Esophagus (tissue), 2 donors: ENCODE results near the gene LRRC8C. TPM values are rescaled to one million over a fixed set of nuclear protein-coding genes. Genes with fewer than 3 reads are reported as not detected.
"Not testable (repeated sequence)": the region's sequence is repeated elsewhere in the genome, so short reads cannot be mapped to it uniquely, and the experiment has no call there.

Experiments used
- H3K27ac ChIP-seq, 2 donors: one replicate each; pipeline ENCODE4 v1.5.1; 2013; ENCODE audit warnings: low read depth in 2 of 2, mild to moderate bottlenecking in 2 of 2, inconsistent platforms in 1 of 2, low read length in 1 of 2, moderate library complexity in 1 of 2
- H3K27me3 ChIP-seq, 2 donors: one replicate each; pipeline ENCODE4 v1.6.1; 2013; ENCODE audit warnings: low read length in 2 of 2, control low read depth in 1 of 2, mild to moderate bottlenecking in 1 of 2; ENCODE audit not compliant: insufficient read depth in 2 of 2, control insufficient read depth in 1 of 2
- H3K36me3 ChIP-seq, 2 donors: one replicate each; pipeline ENCODE4 v1.6.1; 2013; ENCODE audit warnings: low read length in 1 of 2; ENCODE audit not compliant: control insufficient read depth in 2 of 2, insufficient read depth in 2 of 2
- H3K4me1 ChIP-seq, 2 donors: one replicate each; pipeline ENCODE4 v1.6.1; 2013; ENCODE audit warnings: low read length in 1 of 2; ENCODE audit not compliant: control insufficient read depth in 2 of 2, insufficient read depth in 2 of 2
- H3K4me3 ChIP-seq, 2 donors: one replicate each; pipeline ENCODE4 v1.5.1; 2013; ENCODE audit warnings: low read length in 2 of 2, mild to moderate bottlenecking in 2 of 2, low read depth in 1 of 2, moderate library complexity in 1 of 2
- H3K9me3 ChIP-seq, 2 donors: one replicate each; pipeline ENCODE4 v1.6.1; 2013; ENCODE audit warnings: mild to moderate bottlenecking in 2 of 2, low read depth in 1 of 2, low read length in 1 of 2, moderate library complexity in 1 of 2; ENCODE audit not compliant: control insufficient read depth in 2 of 2, insufficient read depth in 1 of 2
- WGBS, 2 donors: extraction: QIAGEN DNeasy Blood & Tissue Kit; methylation state at CpG; one replicate each; pipeline ENCODE4 v1.1.7; 2013; 5-methylcytosine and 5-hydroxymethylcytosine counted together
- polyA plus RNA-seq, 2 donors: library from polyadenylated mRNA; stranded (reverse); fragments of 200-250 nt; gene quantifications; one replicate each; pipeline ENCODE4 v1.2.3, GENCODE V29; 2013
- donor health status: healthy with polysubstance abuse.
- donor health status: Bipolar disorder and iron deficiency.

LRRC8C gene
- polyA plus RNA-seq, 2 donors = 0.69 to 0.80 TPM

GRCh38 chr1:89697383-89697782 lies 64.5 kb downstream of the LRRC8C start:
- H3K4me1 ChIP-seq = no peaks in the 10 kb centered on the region
- 50 to 51% methylated on average over 1 of the region's 1 CpG for WGBS, 2 donors
- H3K36me3 ChIP-seq = no peaks in the 10 kb centered on the region
- H3K4me3 ChIP-seq = no peak overlapping the region
- H3K27ac ChIP-seq = no peak overlapping the region
- H3K9me3 ChIP-seq = no peaks in the 10 kb centered on the region
- no peaks in the 10 kb centered on the region for H3K27me3 ChIP-seq

- H3K27ac ChIP-seq = no peak overlapping the region
- no peaks in the 10 kb centered on the region for H3K36me3 ChIP-seq
- 60 to 65% methylated on average over 3 of the region's 3 CpGs for WGBS, 2 donors
- H3K27me3 ChIP-seq = no peaks in the 10 kb centered on the region
- no peaks in the 10 kb centered on the region for H3K9me3 ChIP-seq
- no peaks in the 10 kb centered on the region for H3K4me1 ChIP-seq
- H3K4me3 ChIP-seq = no peak overlapping the region
Measured at GRCh38 chr1:89698020-89698560, 65.2 kb downstream of the LRRC8C start.

DNA sequence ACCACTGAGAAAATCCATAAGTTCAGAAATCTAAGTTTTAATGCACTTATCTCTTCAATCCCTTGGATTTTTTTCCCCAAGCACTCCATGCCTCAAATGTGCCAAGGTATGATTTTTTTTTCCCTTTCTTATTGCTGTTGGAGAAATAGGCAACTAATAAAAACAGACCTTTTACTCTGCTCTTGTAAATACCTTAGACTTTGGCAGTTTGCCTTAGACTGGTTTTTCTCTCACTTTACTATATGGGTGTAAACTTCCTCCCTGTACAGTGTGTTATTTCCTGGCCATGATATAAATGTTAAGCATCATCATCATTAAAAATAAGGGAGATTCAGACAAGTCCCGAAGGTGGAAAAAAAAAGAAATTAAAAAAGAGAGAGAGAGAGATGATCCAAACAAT lies 65.7 kb downstream of the LRRC8C start:
- 46 to 64% methylated on average over 1 of the region's 1 CpG for WGBS, 2 donors
- Histone ChIP-seq H3K36me3 (no peaks in the 10 kb centered on the region), H3K9me3 (no peaks in the 10 kb centered on the region), H3K4me3 (no peak overlapping the region), H3K4me1 (no peaks in the 10 kb centered on the region), H3K27ac (no peak overlapping the region), H3K27me3 (no peaks in the 10 kb centered on the region)

- H3K4me1 ChIP-seq = no peaks in the 10 kb centered on the region
- no peaks in the 10 kb centered on the region for H3K9me3 ChIP-seq
- 81 to 82% methylated on average over 4 of the region's 4 CpGs for WGBS, 2 donors
- no peak overlapping the region for H3K4me3 ChIP-seq
- H3K36me3 ChIP-seq = no peaks in the 10 kb centered on the region
- no peak overlapping the region for H3K27ac ChIP-seq
- H3K27me3 ChIP-seq = no peaks in the 10 kb centered on the region
Measured at GRCh38 chr1:89699451-89699986, 66.6 kb downstream of the LRRC8C start.

DNA sequence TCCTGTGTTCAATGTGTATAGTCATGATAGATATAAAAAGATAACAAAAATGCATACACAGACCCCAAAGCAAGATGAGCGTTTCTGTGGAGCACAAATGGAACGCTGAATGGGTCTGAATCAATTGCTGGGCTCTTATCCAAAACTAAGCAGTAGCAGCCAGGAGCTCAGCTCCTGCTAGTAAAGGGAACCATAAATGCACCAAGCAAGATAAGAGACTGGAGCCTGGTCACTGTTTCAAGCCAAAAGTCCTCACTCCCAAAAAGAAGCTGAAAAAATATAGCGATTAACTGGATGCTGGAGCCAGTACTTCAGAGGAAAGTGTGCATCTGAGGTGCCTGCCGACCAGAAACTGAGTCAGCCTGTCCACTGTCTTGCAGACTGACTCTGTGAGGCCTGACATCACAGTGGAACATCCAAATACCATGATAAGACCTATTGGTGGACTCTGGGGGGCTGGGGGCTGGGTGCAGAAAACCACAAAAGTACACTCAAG lies 68.9 kb downstream of the LRRC8C start:
- H3K27ac ChIP-seq = no peak overlapping the region
- no peaks in the 10 kb centered on the region for H3K4me1 ChIP-seq
- no peaks in the 10 kb centered on the region for H3K27me3 ChIP-seq
- no peak overlapping the region for H3K4me3 ChIP-seq
- H3K36me3 ChIP-seq = no peaks in the 10 kb centered on the region
- 72 to 80% methylated on average over 4 of the region's 4 CpGs for WGBS, 2 donors
- H3K9me3 ChIP-seq = no peaks in the 10 kb centered on the region

DNA sequence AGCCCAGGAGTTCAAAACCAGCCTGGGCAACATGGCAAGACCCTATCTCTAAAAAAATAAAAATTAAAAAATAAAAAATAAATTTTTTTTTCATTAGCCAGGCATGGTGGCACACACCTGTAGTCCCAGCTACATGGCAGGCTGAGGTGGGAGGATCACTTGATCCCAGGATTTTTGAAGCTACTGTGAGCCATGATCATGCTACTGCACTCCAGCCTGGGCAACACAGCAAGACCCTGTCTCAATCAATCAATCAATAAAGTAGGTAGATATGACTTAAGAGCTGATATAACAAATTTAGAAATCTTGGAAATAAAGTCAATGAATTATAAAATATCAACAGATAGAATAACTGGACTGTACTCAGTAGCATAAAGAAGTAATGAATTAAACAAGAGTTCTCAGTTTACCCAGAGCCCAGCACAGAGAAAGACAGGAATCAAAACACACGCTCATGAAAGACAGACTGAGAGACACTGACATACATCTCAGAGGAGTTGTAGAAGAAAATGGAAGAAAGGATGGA lies 69.7 kb downstream of the LRRC8C start:
- Histone ChIP-seq H3K27ac (no peak overlapping the region), H3K36me3 (no peaks in the 10 kb centered on the region), H3K27me3 (no peaks in the 10 kb centered on the region), H3K4me1 (no peaks in the 10 kb centered on the region), H3K9me3 (no peaks in the 10 kb centered on the region), H3K4me3 (no peak overlapping the region)
- WGBS, 2 donors = 95 to 98% methylated on average over 1 of the region's 1 CpG

GRCh38 chr1:89703469-89703868 lies 70.5 kb downstream of the LRRC8C start:
- no peaks in the 10 kb centered on the region for H3K4me1 ChIP-seq
- H3K4me3 ChIP-seq = no peak overlapping the region
- 88 to 94% methylated on average over 1 of the region's 1 CpG for WGBS, 2 donors
- no peak overlapping the region for H3K27ac ChIP-seq
- no peaks in the 10 kb centered on the region for H3K36me3 ChIP-seq
- no peaks in the 10 kb centered on the region for H3K9me3 ChIP-seq
- H3K27me3 ChIP-seq = no peaks in the 10 kb centered on the region

GRCh38 chr1:89704014-89704413 lies 71.1 kb downstream of the LRRC8C start:
- Histone ChIP-seq H3K27me3 (no peaks in the 10 kb centered on the region), H3K9me3 (no peaks in the 10 kb centered on the region), H3K4me3 (no peak overlapping the region), H3K4me1 (no peaks in the 10 kb centered on the region), H3K36me3 (no peaks in the 10 kb centered on the region), H3K27ac (no peak overlapping the region)
- WGBS, 2 donors = 92 to 99% methylated on average over 2 of the region's 2 CpGs

GRCh38 chr1:89704885-89705284 lies 72.0 kb downstream of the LRRC8C start:
- no CpG with 5 or more reads among the region's 2 CpGs for WGBS, 2 donors
- H3K4me3 ChIP-seq, H3K9me3 ChIP-seq, H3K27ac ChIP-seq, H3K36me3 ChIP-seq, H3K4me1 ChIP-seq, H3K27me3 ChIP-seq: not testable (repeated sequence)
